Astrocyte (in vitro differentiated cells and primary cell): ENCODE results near the gene OSBP2.

Source experiments
- CTCF ChIP-seq: IDR thresholded peaks from 2 replicates; pipeline ENCODE4 v1.5.1; 2011; ENCODE audit warnings: low read depth, mild to moderate bottlenecking, inconsistent platforms, low read length, moderate library complexity; ENCODE audit not compliant: insufficient read depth
- EZH2 ChIP-seq: IDR thresholded peaks from 2 replicates; pipeline ENCODE4 v1.6.1; 2012; ENCODE audit warnings: mild to moderate bottlenecking, low read length, inconsistent platforms; ENCODE audit not compliant: insufficient read depth

GRCh38 chr22:30892731-30893221 lies 198.1 kb downstream of the OSBP2 start:
- TF ChIP-seq CTCF, result no peak
- TF ChIP-seq EZH2, result no peak
